Endothelial cell of umbilical vein (primary cell): ENCODE measurements around the gene MRPL14. TPM values are rescaled to one million over a fixed set of nuclear protein-coding genes. Genes with fewer than 3 reads are reported as not detected.

ENCODE experiments used
- BruUV-seq: library from RNA; stranded (reverse); fragments of 400-500 nt; replicated peaks from 2 replicates; lab custom pipeline; 2021; lab: Mats Ljungman, UMichigan
- CTCF ChIA-PET: fragments of 300-600, 350-600 bp; sonication (Branson Sonifier 250); formaldehyde crosslinking; loops from one replicate; lab custom pipeline; 2021; ENCODE audit warnings: antibody characterized with exemption, inconsistent platforms; lab: Charles Lee
- POLR2A ChIA-PET: fragments of 300-600, 350-600 bp; sonication (Branson Sonifier 250); formaldehyde crosslinking; loops from one replicate; lab custom pipeline; 2021; ENCODE audit warnings: antibody characterized with exemption, inconsistent platforms; lab: Charles Lee
- DNase-seq: peaks from one replicate; pipeline ENCODE4 v3.0.0-alpha.2; 2011; ENCODE audit warnings: low read depth, low spot score
- FAIRE-seq: peaks from 2 replicates; lab custom pipeline; 2011; peaks lifted over from hg19 to GRCh38; lab: Jason Lieb, UNC
- H2AFZ ChIP-seq: 2 replicates; pipeline ENCODE4 v1.6.0; 2012; ENCODE audit warnings: low read depth, low read length, control low read depth, inconsistent platforms
- H3K27ac ChIP-seq: 2 replicates; pipeline ENCODE4 v1.5.1; 2011; ENCODE audit warnings: low read depth, mild to moderate bottlenecking, control low read depth, low read length, moderate library complexity; ENCODE audit not compliant: insufficient read depth
- H3K27me3 ChIP-seq, 2 experiments: 2 replicates each; pipeline versions ENCODE4 v1.6.0 to v1.6.1; 2011; ENCODE audit warnings: low read length in 2 of 2, mixed read lengths in 1 of 2; ENCODE audit not compliant: control insufficient read depth in 2 of 2, insufficient read depth in 2 of 2
- H3K36me3 ChIP-seq, 2 experiments: 2 replicates in 1 of 2; 3 replicates in 1 of 2; pipeline ENCODE4 v1.5.1; 2011; ENCODE audit warnings: low read length in 2 of 2, mild to moderate bottlenecking in 1 of 2, moderate library complexity in 1 of 2; ENCODE audit not compliant: control insufficient read depth in 2 of 2, insufficient read depth in 2 of 2; ENCODE audit errors: extremely low read depth in 1 of 2
- H3K4me1 ChIP-seq: 3 replicates; pipeline ENCODE4 v1.5.1; 2011; ENCODE audit warnings: mild to moderate bottlenecking, low read length; ENCODE audit not compliant: control insufficient read depth, insufficient read depth; ENCODE audit errors: extremely low read depth
- H3K4me2 ChIP-seq: 2 replicates; pipeline ENCODE4 v1.6.1; 2011; ENCODE audit warnings: low read length, control low read depth, mixed read lengths; ENCODE audit not compliant: insufficient read depth
- H3K4me3 ChIP-seq, 3 experiments: fragments of 200-600 bp in 1 of 3; sonication (generic), shearing (Covaris generic) in 1 of 3; replicated peaks in 1 of 3; 2 replicates each; pipeline ENCODE4 v1.5.1; 2011 to 2016; ENCODE audit warnings: control low read depth in 3 of 3, low read length in 3 of 3, mild to moderate bottlenecking in 2 of 3, inconsistent platforms in 1 of 3, low read depth in 1 of 3, moderate library complexity in 1 of 3; ENCODE audit not compliant: insufficient read depth in 1 of 3
- H3K79me2 ChIP-seq: 2 replicates; pipeline ENCODE4 v1.6.0; 2012; ENCODE audit warnings: low read length, inconsistent platforms; ENCODE audit not compliant: control insufficient read depth, insufficient read depth
- H3K9ac ChIP-seq: replicated peaks from 2 replicates; pipeline ENCODE3; 2011; ENCODE audit warnings: low read length, control low read depth; ENCODE audit not compliant: insufficient read depth; ENCODE audit errors: extremely low read depth
- H3K9me1 ChIP-seq: replicated peaks from 3 replicates; pipeline ENCODE4 v1.6.0; 2011; ENCODE audit warnings: mild to moderate bottlenecking, low read length; ENCODE audit not compliant: control insufficient read depth, insufficient read depth; ENCODE audit errors: extremely low read depth
- H3K9me3 ChIP-seq: replicated peaks from 2 replicates; pipeline ENCODE4 v1.5.1; 2012; ENCODE audit warnings: low read length, inconsistent platforms; ENCODE audit not compliant: control insufficient read depth, insufficient read depth
- H4K20me1 ChIP-seq: replicated peaks from 2 replicates; pipeline ENCODE3; 2011; ENCODE audit warnings: mild to moderate bottlenecking, low read length; ENCODE audit not compliant: control insufficient read depth, insufficient read depth; ENCODE audit errors: extremely low read depth
- CTCF ChIP-seq, 2 donors: IDR thresholded peaks; 1 replicate in 1 of 2; 2 replicates in 1 of 2; pipeline ENCODE4 v1.5.1; 2011; ENCODE audit warnings: low read length in 2 of 2, mild to moderate bottlenecking in 2 of 2, moderate library complexity in 2 of 2, control low read depth in 1 of 2, inconsistent platforms in 1 of 2, low read depth in 1 of 2; ENCODE audit not compliant: insufficient read depth in 1 of 2; ENCODE audit errors: extremely low read depth in 1 of 2
- EZH2 ChIP-seq: IDR thresholded peaks from 2 replicates; pipeline ENCODE4 v1.6.1; 2012; ENCODE audit warnings: borderline replicate concordance, low read depth, mild to moderate bottlenecking, moderate library complexity, low read length, inconsistent platforms; ENCODE audit not compliant: severe bottlenecking
- FOS ChIP-seq: IDR thresholded peaks from 2 replicates; pipeline ENCODE4 v1.6.1; 2011; ENCODE audit warnings: mild to moderate bottlenecking, low read length, moderate library complexity, borderline replicate concordance; ENCODE audit not compliant: insufficient read depth
- GATA2 ChIP-seq: IDR thresholded peaks from 2 replicates; pipeline ENCODE4 v1.7.0; 2011; ENCODE audit warnings: low read depth, mild to moderate bottlenecking, moderate library complexity, mixed read lengths, low read length; ENCODE audit not compliant: insufficient read length, insufficient read depth
- JUN ChIP-seq: IDR thresholded peaks from 2 replicates; pipeline ENCODE4 v1.6.1; 2011; ENCODE audit warnings: borderline replicate concordance, low read depth; ENCODE audit not compliant: insufficient read length, insufficient read depth
- MYC ChIP-seq: IDR thresholded peaks from one replicate; pipeline ENCODE4 v1.6.1; 2011; ENCODE audit warnings: mild to moderate bottlenecking, low read depth, low read length
- POLR2A ChIP-seq: IDR thresholded peaks from 2 replicates; pipeline ENCODE4 v1.6.1; 2012; ENCODE audit warnings: low read depth, mild to moderate bottlenecking, control low read depth, low read length
- POLR2AphosphoS5 ChIP-seq: IDR thresholded peaks from 2 replicates; pipeline ENCODE4 v1.6.1; 2012; ENCODE audit warnings: low read depth, mild to moderate bottlenecking, control low read depth, low read length, moderate library complexity; ENCODE audit not compliant: insufficient read depth
- dilution Hi-C: fragments of 300-500 bp; cut with MboI; formaldehyde crosslinking; loops from one replicate; pipeline ENCODE4 v1.15.0; 2019; ENCODE audit warnings: low sequenced_read_pairs; ENCODE audit not compliant: extremely low pct_ligation_motif_present
- intact Hi-C: fragments of 100-400 bp; cut with micrococcal nuclease; formaldehyde crosslinking; loops from one replicate; pipeline ENCODE4 v1.10.0; 2022
- polyA plus RNA-seq, 4 experiments: library from polyadenylated mRNA; depleted of rRNA in 3 of 4; stranded (reverse) in 3 of 4; unstranded in 1 of 4; fragments of >200 nt; gene quantifications; 2 replicates each; pipeline versions ENCODE4 v1.2.1 to v1.2.3, GENCODE V29; 2011 to 2012; ENCODE audit warnings: missing spikeins in 1 of 4
- total RNA-seq: library from RNA; stranded (reverse); gene quantifications from 2 replicates; pipeline ENCODE4 v1.2.3, GENCODE V29; 2021
- TF ChIP-seq, protein P1 (sequence below): IDR thresholded peaks from 2 replicates; pipeline ENCODE4 v1.6.1; 2011; ENCODE audit not compliant: insufficient read depth, insufficient read length

The MRPL14 gene
- total and polyA plus RNA-seq, 2 donors (not counting 3 experiments of a cell fraction or from before 2014, with no cell fraction given): 68.1 to 103 TPM

GRCh38 chr6:44078827-44079671 is 48.2 kb downstream of the MRPL14 start:
- DNase-seq: peak; percentile 76

More at GRCh38 chr6:44078827-44079671, 48.2 kb downstream of the MRPL14 start:
- no peak overlapping the region for H3K9ac ChIP-seq
- H3K79me2 ChIP-seq: no peaks in the 10 kb centered on the region
- H3K9me3 ChIP-seq: no peaks in the 10 kb centered on the region
- H3K27ac ChIP-seq: no peak overlapping the region
- no peak overlapping the region for H3K4me3 ChIP-seq
- no peak for TF ChIP-seq MYC
- no peak for TF ChIP-seq POLR2A
- peak; percentile 80 to 87 for TF ChIP-seq CTCF (IDR thresholded peaks at IDR 0.05; ENCODE audit: extremely low read depth in 1 of 2, insufficient read depth in 1 of 2, low read depth in 1 of 2, low read length in 2 of 2)
- TF ChIP-seq JUN: no peak
- TF ChIP-seq POLR2AphosphoS5: no peak
- TF ChIP-seq GATA2: no peak
- no peak for TF ChIP-seq EZH2
- TF ChIP-seq, protein P1, sequence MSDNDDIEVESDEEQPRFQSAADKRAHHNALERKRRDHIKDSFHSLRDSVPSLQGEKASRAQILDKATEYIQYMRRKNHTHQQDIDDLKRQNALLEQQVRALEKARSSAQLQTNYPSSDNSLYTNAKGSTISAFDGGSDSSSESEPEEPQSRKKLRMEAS: no peak
- TF ChIP-seq FOS: no peak
- H3K9me1 ChIP-seq: no peaks in the 10 kb centered on the region
- peak; percentile 91 for FAIRE-seq
- no peaks in the 10 kb centered on the region for H3K27me3 ChIP-seq
- ChIA-PET CTCF (interaction anchor here (0.5 to 5.3 kb wide), 103 partner anchors 9 to 850 kb away, joined by 3 to 245 read pairs (median 5); partner anchors contain the start of genes DNPH1, GTPBP2, LRRC73 and MAD2L1BP), POLR2A (no interaction called here)
- H3K4me1 ChIP-seq: no peaks in the 10 kb centered on the region
- no TSS peak for BruUV-seq
- no peak overlapping the region for H2AFZ ChIP-seq
- H3K36me3 ChIP-seq: no peaks in the 10 kb centered on the region
- no peak overlapping the region for H3K4me2 ChIP-seq
- no peaks in the 10 kb centered on the region for H4K20me1 ChIP-seq
- dilution Hi-C loops: no loop called here
- intact Hi-C loops: loop anchor here (1.0 to 10.0 kb wide), 5 partner anchors 124 to 471 kb away; no protein-coding TSS in a partner anchor
